ENCODE results near the gene IER3. TPM values are rescaled to one million over a fixed set of nuclear protein-coding genes. Genes with fewer than 3 reads are reported as not detected.

The IER3 gene
- total and polyA plus RNA-seq, 2 of the 13 experiments (the other 11 are each of a cell fraction or from before 2014, with no cell fraction given): 51.1 to 131 TPM

DNA sequence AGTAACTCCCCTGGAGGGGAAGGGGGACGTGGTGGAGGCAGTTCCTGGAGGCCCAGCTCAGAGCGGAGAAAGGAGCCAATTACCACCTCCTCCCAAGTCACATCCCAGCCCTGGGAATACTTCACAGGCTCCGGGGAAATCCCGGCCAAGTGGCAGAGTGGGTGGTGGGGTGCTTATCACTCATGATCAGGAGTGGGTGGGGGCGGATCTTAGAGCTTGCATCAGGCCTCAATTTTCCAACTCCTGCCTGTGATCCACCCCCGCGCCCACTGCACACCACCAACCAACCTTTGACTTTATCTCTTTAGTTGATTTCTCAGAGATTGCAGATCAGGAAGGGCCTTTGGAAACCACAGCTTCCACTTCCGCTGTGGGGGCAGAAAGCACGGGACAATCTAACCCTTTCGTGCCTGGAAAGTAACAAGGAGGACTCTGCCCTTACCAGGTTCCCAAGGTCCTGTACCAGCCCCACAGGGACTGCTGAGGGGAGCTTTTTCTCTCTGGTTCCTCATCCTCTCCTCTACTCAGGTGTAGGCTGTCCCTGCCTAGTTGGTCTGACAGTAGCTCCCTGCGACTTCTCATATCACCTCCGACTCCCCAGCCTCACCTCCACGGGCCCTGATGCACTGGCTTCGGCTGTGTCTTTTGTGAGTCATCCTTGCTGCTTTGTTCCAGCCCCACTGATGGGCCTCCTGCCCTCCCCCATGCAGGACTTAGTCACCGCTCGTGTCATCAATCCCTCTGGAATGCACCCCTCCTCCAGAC is 24.9 kb upstream of the IER3 start (continued):
- TF ChIP-seq ZFP36L1 (CRISPR knock-in tag; IDR thresholded peaks at IDR 0.05) (peak; percentile 90; the same call in 1 of the 2 replicates), ZNF24 (IDR thresholded peaks at IDR 0.05) (no peak), ZBTB7B (CRISPR knock-in tag; IDR thresholded peaks at IDR 0.05) (peak; percentile 83), ZNF713 (CRISPR knock-in tag; IDR thresholded peaks at IDR 0.05) (no peak), CHD2 (IDR thresholded peaks at IDR 0.05; ENCODE audit: low read depth, low read length) (peak; percentile 45; the same call in 1 of the 2 replicates), PAWR (CRISPR knock-in tag; IDR thresholded peaks at IDR 0.05; ENCODE audit: borderline replicate concordance) (no peak), MED1 (CRISPR knock-in tag; IDR thresholded peaks at IDR 0.05) (peak; percentile 95), RXRB (CRISPR knock-in tag; IDR thresholded peaks at IDR 0.05; ENCODE audit: borderline replicate concordance) (peak; percentile 81), FOXM1 (CRISPR knock-in tag; IDR thresholded peaks at IDR 0.05) (no peak), MED8 (CRISPR knock-in tag; IDR thresholded peaks at IDR 0.05; ENCODE audit: insufficient replicate concordance) (peak; percentile 86), REPIN1 (CRISPR knock-in tag; IDR thresholded peaks at IDR 0.05; ENCODE audit: borderline replicate concordance, low read depth) (peak; percentile 15; the same call in 1 of the 2 replicates), HNRNPH1 (optimal IDR thresholded peaks at IDR 0.05; ENCODE audit: low read depth, low read length) (peak; percentile 59), ZNF34 (CRISPR knock-in tag; IDR thresholded peaks at IDR 0.05; ENCODE audit: borderline replicate concordance) (no peak)
- TF ChIP-seq, protein P1, sequence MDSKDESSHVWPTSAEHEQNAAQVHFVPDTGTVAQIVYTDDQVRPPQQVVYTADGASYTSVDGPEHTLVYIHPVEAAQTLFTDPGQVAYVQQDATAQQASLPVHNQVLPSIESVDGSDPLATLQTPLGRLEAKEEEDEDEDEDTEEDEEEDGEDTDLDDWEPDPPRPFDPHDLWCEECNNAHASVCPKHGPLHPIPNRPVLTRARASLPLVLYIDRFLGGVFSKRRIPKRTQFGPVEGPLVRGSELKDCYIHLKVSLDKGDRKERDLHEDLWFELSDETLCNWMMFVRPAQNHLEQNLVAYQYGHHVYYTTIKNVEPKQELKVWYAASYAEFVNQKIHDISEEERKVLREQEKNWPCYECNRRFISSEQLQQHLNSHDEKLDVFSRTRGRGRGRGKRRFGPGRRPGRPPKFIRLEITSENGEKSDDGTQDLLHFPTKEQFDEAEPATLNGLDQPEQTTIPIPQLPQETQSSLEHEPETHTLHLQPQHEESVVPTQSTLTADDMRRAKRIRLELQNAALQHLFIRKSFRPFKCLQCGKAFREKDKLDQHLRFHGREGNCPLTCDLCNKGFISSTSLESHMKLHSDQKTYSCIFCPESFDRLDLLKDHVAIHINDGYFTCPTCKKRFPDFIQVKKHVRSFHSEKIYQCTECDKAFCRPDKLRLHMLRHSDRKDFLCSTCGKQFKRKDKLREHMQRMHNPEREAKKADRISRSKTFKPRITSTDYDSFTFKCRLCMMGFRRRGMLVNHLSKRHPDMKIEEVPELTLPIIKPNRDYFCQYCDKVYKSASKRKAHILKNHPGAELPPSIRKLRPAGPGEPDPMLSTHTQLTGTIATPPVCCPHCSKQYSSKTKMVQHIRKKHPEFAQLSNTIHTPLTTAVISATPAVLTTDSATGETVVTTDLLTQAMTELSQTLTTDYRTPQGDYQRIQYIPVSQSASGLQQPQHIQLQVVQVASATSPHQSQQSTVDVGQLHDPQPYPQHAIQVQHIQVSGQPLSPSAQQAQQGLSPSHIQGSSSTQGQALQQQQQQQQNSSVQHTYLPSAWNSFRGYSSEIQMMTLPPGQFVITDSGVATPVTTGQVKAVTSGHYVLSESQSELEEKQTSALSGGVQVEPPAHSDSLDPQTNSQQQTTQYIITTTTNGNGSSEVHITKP (CRISPR knock-in tag; IDR thresholded peaks at IDR 0.05; ENCODE audit: low read depth): peak; percentile 80
- TF ChIP-seq, protein P2, sequence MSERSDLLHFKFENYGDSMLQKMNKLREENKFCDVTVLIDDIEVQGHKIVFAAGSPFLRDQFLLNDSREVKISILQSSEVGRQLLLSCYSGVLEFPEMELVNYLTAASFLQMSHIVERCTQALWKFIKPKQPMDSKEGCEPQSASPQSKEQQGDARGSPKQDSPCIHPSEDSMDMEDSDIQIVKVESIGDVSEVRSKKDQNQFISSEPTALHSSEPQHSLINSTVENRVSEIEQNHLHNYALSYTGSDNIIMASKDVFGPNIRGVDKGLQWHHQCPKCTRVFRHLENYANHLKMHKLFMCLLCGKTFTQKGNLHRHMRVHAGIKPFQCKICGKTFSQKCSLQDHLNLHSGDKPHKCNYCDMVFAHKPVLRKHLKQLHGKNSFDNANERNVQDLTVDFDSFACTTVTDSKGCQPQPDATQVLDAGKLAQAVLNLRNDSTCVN (CRISPR knock-in tag; IDR thresholded peaks at IDR 0.05; ENCODE audit: borderline replicate concordance): peak; percentile 61; the same call in 1 of the 2 replicates
- TF ChIP-seq, protein P3, sequence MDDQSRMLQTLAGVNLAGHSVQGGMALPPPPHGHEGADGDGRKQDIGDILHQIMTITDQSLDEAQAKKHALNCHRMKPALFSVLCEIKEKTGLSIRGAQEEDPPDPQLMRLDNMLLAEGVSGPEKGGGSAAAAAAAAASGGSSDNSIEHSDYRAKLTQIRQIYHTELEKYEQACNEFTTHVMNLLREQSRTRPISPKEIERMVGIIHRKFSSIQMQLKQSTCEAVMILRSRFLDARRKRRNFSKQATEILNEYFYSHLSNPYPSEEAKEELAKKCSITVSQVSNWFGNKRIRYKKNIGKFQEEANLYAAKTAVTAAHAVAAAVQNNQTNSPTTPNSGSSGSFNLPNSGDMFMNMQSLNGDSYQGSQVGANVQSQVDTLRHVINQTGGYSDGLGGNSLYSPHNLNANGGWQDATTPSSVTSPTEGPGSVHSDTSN (CRISPR knock-in tag; IDR thresholded peaks at IDR 0.05; ENCODE audit: borderline replicate concordance): no peak
